PFSK-1 (cell line): ENCODE results near the gene XNDC1N.

Source experiments
- FOXP2 ChIP-seq: optimal IDR thresholded peaks from 2 replicates; pipeline ENCODE3; 2011; ENCODE audit warnings: borderline replicate concordance, control low read depth, inconsistent platforms; ENCODE audit not compliant: insufficient read depth; ENCODE audit errors: extremely low read length, extremely low read depth
- POLR2AphosphoS5 ChIP-seq: IDR thresholded peaks from 2 replicates; pipeline ENCODE4 v1.6.1; 2012; ENCODE audit warnings: low read depth, mild to moderate bottlenecking, control low read depth, low read length, moderate library complexity
- SIN3A ChIP-seq: IDR thresholded peaks from 2 replicates; pipeline ENCODE4 v1.6.1; 2012; ENCODE audit warnings: mild to moderate bottlenecking, low read length, moderate library complexity, borderline replicate concordance; ENCODE audit not compliant: insufficient read depth
- TAF1 ChIP-seq: IDR thresholded peaks from 2 replicates; pipeline ENCODE4 v1.6.1; 2012; ENCODE audit warnings: low read length, control low read depth, borderline replicate concordance; ENCODE audit not compliant: insufficient read depth
- TF ChIP-seq, protein P1 (sequence below), 2 experiments: IDR thresholded peaks; 2 replicates each; pipeline versions ENCODE4 v1.6.1 to v1.8.0; 2011 to 2012; ENCODE audit warnings: low read depth in 2 of 2, low read length in 2 of 2, control low read depth in 1 of 2, inconsistent platforms in 1 of 2, mild to moderate bottlenecking in 1 of 2, moderate library complexity in 1 of 2; ENCODE audit not compliant: insufficient read depth in 1 of 2

XNDC1N gene

GRCh38 chr11:71971680-71972079, 43.3 kb upstream of the XNDC1N start:
- no peak for TF ChIP-seq TAF1
- TF ChIP-seq, protein P1, sequence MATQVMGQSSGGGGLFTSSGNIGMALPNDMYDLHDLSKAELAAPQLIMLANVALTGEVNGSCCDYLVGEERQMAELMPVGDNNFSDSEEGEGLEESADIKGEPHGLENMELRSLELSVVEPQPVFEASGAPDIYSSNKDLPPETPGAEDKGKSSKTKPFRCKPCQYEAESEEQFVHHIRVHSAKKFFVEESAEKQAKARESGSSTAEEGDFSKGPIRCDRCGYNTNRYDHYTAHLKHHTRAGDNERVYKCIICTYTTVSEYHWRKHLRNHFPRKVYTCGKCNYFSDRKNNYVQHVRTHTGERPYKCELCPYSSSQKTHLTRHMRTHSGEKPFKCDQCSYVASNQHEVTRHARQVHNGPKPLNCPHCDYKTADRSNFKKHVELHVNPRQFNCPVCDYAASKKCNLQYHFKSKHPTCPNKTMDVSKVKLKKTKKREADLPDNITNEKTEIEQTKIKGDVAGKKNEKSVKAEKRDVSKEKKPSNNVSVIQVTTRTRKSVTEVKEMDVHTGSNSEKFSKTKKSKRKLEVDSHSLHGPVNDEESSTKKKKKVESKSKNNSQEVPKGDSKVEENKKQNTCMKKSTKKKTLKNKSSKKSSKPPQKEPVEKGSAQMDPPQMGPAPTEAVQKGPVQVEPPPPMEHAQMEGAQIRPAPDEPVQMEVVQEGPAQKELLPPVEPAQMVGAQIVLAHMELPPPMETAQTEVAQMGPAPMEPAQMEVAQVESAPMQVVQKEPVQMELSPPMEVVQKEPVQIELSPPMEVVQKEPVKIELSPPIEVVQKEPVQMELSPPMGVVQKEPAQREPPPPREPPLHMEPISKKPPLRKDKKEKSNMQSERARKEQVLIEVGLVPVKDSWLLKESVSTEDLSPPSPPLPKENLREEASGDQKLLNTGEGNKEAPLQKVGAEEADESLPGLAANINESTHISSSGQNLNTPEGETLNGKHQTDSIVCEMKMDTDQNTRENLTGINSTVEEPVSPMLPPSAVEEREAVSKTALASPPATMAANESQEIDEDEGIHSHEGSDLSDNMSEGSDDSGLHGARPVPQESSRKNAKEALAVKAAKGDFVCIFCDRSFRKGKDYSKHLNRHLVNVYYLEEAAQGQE (IDR thresholded peaks at IDR 0.05; ENCODE audit: insufficient read depth in 1 of 2, low read depth in 2 of 2, low read length in 2 of 2) = no peak
- no peak for TF ChIP-seq FOXP2
- no peak for TF ChIP-seq POLR2AphosphoS5
- no peak for TF ChIP-seq SIN3A

DNA sequence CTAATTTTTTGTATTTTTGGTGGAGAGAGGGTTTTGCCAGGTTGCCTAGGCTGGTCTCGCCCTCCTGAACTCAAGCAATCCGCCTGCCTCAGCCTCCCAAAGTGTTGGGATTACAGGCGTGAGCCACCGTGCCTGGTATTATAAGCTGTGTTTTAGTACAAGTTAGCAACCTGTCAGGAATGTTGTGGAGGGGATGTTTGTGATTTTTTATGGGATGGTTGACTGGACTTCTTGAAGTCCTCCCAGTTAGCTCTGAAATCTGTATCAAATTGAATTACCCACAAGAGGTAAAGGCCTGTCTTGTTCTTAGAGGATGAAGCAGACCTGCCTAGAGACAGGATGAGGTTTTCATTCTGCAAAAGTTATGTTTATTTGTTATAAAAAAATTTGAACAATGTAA, 36.2 kb upstream of the XNDC1N start:
- TF ChIP-seq, protein P1 (IDR thresholded peaks at IDR 0.05; ENCODE audit: insufficient read depth in 1 of 2, low read depth in 2 of 2, low read length in 2 of 2) = no peak
- no peak for TF ChIP-seq SIN3A

DNA sequence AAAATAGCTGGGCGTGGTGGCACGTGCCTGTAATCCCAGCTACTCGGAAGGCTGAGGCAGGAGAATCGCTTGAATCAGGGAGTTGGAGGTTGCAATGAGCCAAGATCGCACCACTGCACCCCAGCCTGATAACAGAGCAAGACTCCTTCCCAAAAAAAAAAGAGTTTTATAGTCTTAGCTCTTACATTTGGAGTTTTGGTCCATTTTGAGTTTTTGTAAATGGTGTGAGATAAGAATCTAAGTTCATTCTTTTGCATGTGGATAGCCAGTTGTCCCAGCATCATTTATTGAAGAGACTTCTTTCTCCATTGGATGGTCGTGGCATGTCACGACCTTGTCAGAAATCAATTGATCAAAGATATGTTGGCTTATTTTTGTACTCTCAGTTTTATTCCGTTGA, 35.1 kb upstream of the XNDC1N start:
- TF ChIP-seq POLR2AphosphoS5 (no peak), FOXP2 (no peak), TAF1 (no peak), SIN3A (no peak)
- TF ChIP-seq, protein P1 (IDR thresholded peaks at IDR 0.05; ENCODE audit: insufficient read depth in 1 of 2, low read depth in 2 of 2, low read length in 2 of 2) = no peak

GRCh38 chr11:71962428-71963038, 34.1 kb upstream of the XNDC1N start:
- TF ChIP-seq, protein P1 (IDR thresholded peaks at IDR 0.05; ENCODE audit: insufficient read depth in 1 of 2, low read depth in 2 of 2, low read length in 2 of 2) = no peak
- no peak for TF ChIP-seq POLR2AphosphoS5
- TF ChIP-seq TAF1 = no peak
- no peak for TF ChIP-seq FOXP2
- TF ChIP-seq SIN3A = no peak

GRCh38 chr11:71955898-71956456, 27.6 kb upstream of the XNDC1N start:
- TF ChIP-seq SIN3A (no peak), TAF1 (no peak), FOXP2 (no peak), POLR2AphosphoS5 (no peak)
- TF ChIP-seq, protein P1 (IDR thresholded peaks at IDR 0.05; ENCODE audit: insufficient read depth in 1 of 2, low read depth in 2 of 2, low read length in 2 of 2) = no peak
